Neuronal stem cell (in vitro differentiated cells): ENCODE data around the gene FMOD.
"Not testable (repeated sequence)": the region's sequence is repeated elsewhere in the genome, so short reads cannot be mapped to it uniquely, and the experiment has no call there.

Experiments
- DNase-seq: peaks from one replicate; pipeline ENCODE4 v3.0.0-alpha.2; 2013; ENCODE audit warnings: low spot score
- H2AFZ ChIP-seq: one replicate; pipeline ENCODE4 v1.6.1; 2013; ENCODE audit warnings: mild to moderate bottlenecking, low read length, inconsistent platforms
- H2AK5ac ChIP-seq: 2 replicates; pipeline ENCODE4 v1.6.1; 2013; ENCODE audit warnings: low read depth, mild to moderate bottlenecking, inconsistent platforms, low read length, moderate library complexity, mixed read lengths
- H2BK120ac ChIP-seq: 2 replicates; pipeline ENCODE4 v1.6.1; 2013; ENCODE audit warnings: low read depth, mild to moderate bottlenecking, inconsistent platforms, low read length, moderate library complexity, mixed read lengths
- H2BK12ac ChIP-seq: one replicate; pipeline ENCODE4 v1.6.1; 2013; ENCODE audit warnings: low read length, inconsistent platforms
- H2BK15ac ChIP-seq: 2 replicates; pipeline ENCODE4 v1.6.1; 2013; ENCODE audit warnings: mild to moderate bottlenecking, low read length, inconsistent platforms, mixed read lengths
- H2BK5ac ChIP-seq: one replicate; pipeline ENCODE4 v1.6.1; 2013; ENCODE audit warnings: inconsistent platforms, mild to moderate bottlenecking, low read length, moderate library complexity
- H3K14ac ChIP-seq: one replicate; pipeline ENCODE4 v1.6.1; 2013; ENCODE audit warnings: low read length, inconsistent platforms
- H3K18ac ChIP-seq: 2 replicates; pipeline ENCODE4 v1.6.1; 2013; ENCODE audit warnings: low read length, inconsistent platforms
- H3K23ac ChIP-seq: 2 replicates; pipeline ENCODE4 v1.6.1; 2013; ENCODE audit warnings: low read depth, mild to moderate bottlenecking, mixed read lengths, low read length, inconsistent platforms; ENCODE audit not compliant: poor library complexity
- H3K27ac ChIP-seq: replicated peaks from 3 replicates; pipeline ENCODE4 v1.5.1; 2013; ENCODE audit warnings: low read length, inconsistent platforms
- H3K27me3 ChIP-seq, 3 experiments: 2 replicates each; pipeline ENCODE4 v1.6.1; 2013; ENCODE audit warnings: low read length in 3 of 3, mild to moderate bottlenecking in 2 of 3, inconsistent platforms in 1 of 3, low read depth in 1 of 3, mixed read lengths in 1 of 3, moderate library complexity in 1 of 3; ENCODE audit not compliant: control insufficient read depth in 3 of 3, insufficient read depth in 3 of 3
- H3K36me3 ChIP-seq, 2 donors: replicated peaks in 1 of 2; 2 replicates each; pipeline ENCODE4 v1.6.1; 2013; ENCODE audit warnings: low read length in 2 of 2; ENCODE audit not compliant: control insufficient read depth in 2 of 2, insufficient read depth in 2 of 2
- H3K4ac ChIP-seq: 2 replicates; pipeline ENCODE4 v1.6.1; 2013; ENCODE audit warnings: inconsistent platforms, mild to moderate bottlenecking, low read length, moderate library complexity
- H3K4me1 ChIP-seq, 2 donors: 1 replicate in 1 of 2; 2 replicates in 1 of 2; pipeline ENCODE4 v1.6.1; 2013; ENCODE audit warnings: low read length in 2 of 2, low read depth in 1 of 2; ENCODE audit not compliant: control insufficient read depth in 2 of 2, insufficient read depth in 1 of 2
- H3K4me2 ChIP-seq: one replicate; pipeline ENCODE4 v1.6.1; 2013; ENCODE audit warnings: mild to moderate bottlenecking, low read length, inconsistent platforms; ENCODE audit not compliant: insufficient read depth, poor library complexity, severe bottlenecking
- H3K4me3 ChIP-seq, 2 donors: 2 replicates each; pipeline ENCODE4 v1.5.1; 2013; ENCODE audit warnings: low read length in 2 of 2, mild to moderate bottlenecking in 2 of 2, inconsistent platforms in 1 of 2, moderate library complexity in 1 of 2
- H3K79me1 ChIP-seq: one replicate; pipeline ENCODE4 v1.6.1; 2013; ENCODE audit warnings: low read depth, mild to moderate bottlenecking, inconsistent platforms, low read length, moderate library complexity
- H3K9ac ChIP-seq: one replicate; pipeline ENCODE4 v1.6.1; 2013; ENCODE audit warnings: mild to moderate bottlenecking, low read depth, low read length, inconsistent platforms; ENCODE audit not compliant: poor library complexity
- H3K9me3 ChIP-seq, 2 donors: replicated peaks in 1 of 2; 2 replicates each; pipeline versions ENCODE3 to v1.6.1; 2013; ENCODE audit warnings: low read length in 2 of 2, mild to moderate bottlenecking in 2 of 2, inconsistent platforms in 1 of 2, low read depth in 1 of 2, mixed read lengths in 1 of 2, moderate library complexity in 1 of 2; ENCODE audit not compliant: control insufficient read depth in 2 of 2, insufficient read depth in 1 of 2
- H4K8ac ChIP-seq: one replicate; pipeline ENCODE4 v1.6.1; 2013; ENCODE audit warnings: low read depth, mild to moderate bottlenecking, inconsistent platforms, low read length, moderate library complexity
- H4K91ac ChIP-seq: one replicate; pipeline ENCODE4 v1.6.1; 2013; ENCODE audit warnings: low read length, low read depth, mild to moderate bottlenecking, inconsistent platforms; ENCODE audit not compliant: poor library complexity
- WGBS, 2 donors: extraction: QIAGEN DNeasy Blood & Tissue Kit; methylation state at CpG; one replicate each; pipeline ENCODE4 v1.1.7; 2013; ENCODE audit warnings: missing lambda C conversion rate in 2 of 2, mixed read lengths in 1 of 2; ENCODE audit not compliant: insufficient read length in 2 of 2, insufficient replicate concordance in 1 of 2; ENCODE audit errors: extremely low coverage in 2 of 2; 5-methylcytosine and 5-hydroxymethylcytosine counted together

FMOD gene

DNA sequence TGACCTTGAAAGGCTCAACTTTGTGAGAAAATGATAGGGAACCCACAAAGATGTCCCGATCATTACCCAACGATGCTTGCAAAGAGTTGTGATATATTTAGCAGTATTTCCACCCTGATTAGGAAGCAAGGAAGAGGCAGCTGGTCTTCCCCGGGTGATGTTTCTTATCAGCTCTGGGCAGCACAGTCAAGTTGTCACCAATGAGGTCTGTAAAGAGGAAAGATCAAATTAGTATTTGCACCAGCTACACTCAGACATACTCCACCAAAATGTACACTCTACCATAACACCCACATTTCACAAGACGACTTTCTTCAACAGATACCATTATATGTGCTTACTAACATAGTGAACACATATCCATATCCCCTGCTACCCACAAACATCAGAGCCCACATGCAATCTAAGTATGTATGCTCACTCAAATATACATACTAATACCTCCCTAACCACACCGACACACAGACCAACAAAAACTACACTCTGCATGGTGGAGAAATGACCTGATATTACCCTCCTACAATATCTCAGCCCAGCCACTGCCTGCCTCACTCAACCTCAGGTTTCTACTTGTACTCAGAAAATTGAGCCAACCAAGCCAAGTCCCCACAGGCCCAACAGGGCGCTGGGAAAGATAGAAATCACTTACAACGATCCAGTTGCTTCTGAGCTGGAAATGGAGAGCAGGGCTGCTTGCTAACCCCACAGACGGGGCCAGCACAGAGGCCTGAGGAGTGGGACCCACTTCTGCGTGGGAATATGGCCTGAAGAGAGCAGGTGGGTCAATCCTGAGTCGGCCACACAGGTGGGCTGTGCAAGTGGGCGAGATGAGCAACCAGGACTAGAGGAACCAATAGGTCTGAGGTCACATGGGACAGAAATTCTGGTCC is 50.2 kb downstream of the FMOD start:
- Histone ChIP-seq H3K14ac (no peak overlapping the region), H3K18ac (no peak overlapping the region), H3K36me3 (no peaks in the 10 kb centered on the region), H4K91ac (no peak overlapping the region), H2BK15ac (no peak overlapping the region), H3K27me3 (peaks cover 0 to 59% (median 12%) of the 10 kb centered on the region in 3 experiments), H2BK120ac (no peak overlapping the region), H3K9ac (peak overlapping the region; percentile 9), H2AK5ac (no peak overlapping the region), H2BK5ac (no peak overlapping the region), H3K79me1 (peaks cover 4% of the 10 kb centered on the region), H3K4me1 (peaks cover 4 to 5% of the 10 kb centered on the region in 2 donors), H3K4me3 (no peak overlapping the region), H2AFZ (no peak overlapping the region), H4K8ac (no peak overlapping the region), H3K4ac (no peak overlapping the region), H2BK12ac (no peak overlapping the region), H3K4me2 (no peak overlapping the region), H3K27ac (no peak overlapping the region), H3K9me3 (no peaks in the 10 kb centered on the region), H3K23ac (no peak overlapping the region)
- 100% methylated on average over 1 of the region's 11 CpGs; no CpG with 5 or more reads in 1 of the 2 donors for WGBS, 2 donors
- no peak for DNase-seq

DNA sequence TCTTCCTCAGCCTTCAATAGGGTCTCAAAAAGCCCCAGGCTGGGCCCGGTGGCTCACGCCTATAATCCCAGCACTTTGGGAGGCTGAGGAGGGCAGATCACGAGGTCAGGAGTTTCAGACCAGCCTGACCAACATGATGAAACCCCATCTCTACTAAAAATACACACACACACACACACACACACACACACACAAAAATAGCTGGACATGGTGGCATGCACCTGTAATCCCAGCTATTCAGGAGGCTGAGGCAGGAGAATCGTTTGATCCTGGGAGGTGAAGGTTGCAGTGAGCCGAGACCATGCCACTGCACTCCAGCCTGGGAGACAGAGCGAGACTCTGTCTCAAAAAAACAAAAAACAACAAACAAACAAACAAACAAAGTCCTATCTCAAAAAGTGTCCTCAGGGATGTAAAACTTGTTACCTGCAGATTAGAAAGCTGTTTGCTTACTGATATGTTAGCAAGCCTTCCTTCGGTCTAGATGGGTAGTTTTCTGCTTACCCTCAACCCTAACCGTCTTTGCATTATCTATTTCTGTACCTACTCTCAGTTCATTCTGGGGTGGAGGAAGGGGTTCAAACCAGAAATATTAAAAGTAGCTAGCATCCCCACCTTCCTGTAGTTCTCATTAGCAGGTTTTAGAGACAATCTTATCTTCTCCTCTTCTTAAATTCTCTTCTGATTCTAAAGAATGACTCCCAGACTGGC is 51.0 kb downstream of the FMOD start:
- not testable (repeated sequence) for H2BK15ac ChIP-seq, H3K14ac ChIP-seq, H2AFZ ChIP-seq, H3K4me2 ChIP-seq, H3K27ac ChIP-seq, H3K4me3 ChIP-seq, DNase-seq, H2BK12ac ChIP-seq, H3K18ac ChIP-seq, H3K9ac ChIP-seq, H2BK120ac ChIP-seq, H3K79me1 ChIP-seq, H2AK5ac ChIP-seq, H3K23ac ChIP-seq, H3K9me3 ChIP-seq, H2BK5ac ChIP-seq, H4K8ac ChIP-seq, H4K91ac ChIP-seq, H3K4me1 ChIP-seq, H3K36me3 ChIP-seq, H3K4ac ChIP-seq
- peaks cover 0 to 67% (median 12%) of the 10 kb centered on the region in 3 experiments for H3K27me3 ChIP-seq
- no CpG with 5 or more reads among the region's 8 CpGs for WGBS, 2 donors

DNA sequence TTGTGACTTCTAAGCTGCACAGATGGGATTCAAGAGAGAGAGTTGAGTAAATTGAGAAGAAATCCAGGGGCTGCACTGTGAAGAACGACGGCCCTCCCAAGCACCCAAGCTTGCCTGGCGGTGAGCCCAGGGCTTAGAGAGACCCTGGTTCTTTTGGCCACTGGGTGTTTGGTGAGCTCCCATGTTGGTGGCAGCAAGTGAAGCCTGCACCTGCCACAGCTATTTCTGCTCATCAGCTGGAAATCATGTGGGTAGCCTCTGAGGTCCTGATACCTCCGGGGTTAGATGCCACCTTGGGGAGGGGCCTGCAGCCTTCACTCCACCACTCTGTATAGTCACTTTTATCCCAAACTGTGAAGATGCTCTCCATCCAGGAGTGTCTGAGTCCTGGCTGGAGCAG is 51.8 kb downstream of the FMOD start:
- H3K9me3 ChIP-seq = no peaks in the 10 kb centered on the region
- H3K23ac ChIP-seq = no peak overlapping the region
- no peak overlapping the region for H3K14ac ChIP-seq
- H2AFZ ChIP-seq = no peak overlapping the region
- no peak overlapping the region for H3K27ac ChIP-seq
- H2AK5ac ChIP-seq = no peak overlapping the region
- no CpG with 5 or more reads among the region's 4 CpGs for WGBS, 2 donors
- H2BK12ac ChIP-seq = no peak overlapping the region
- DNase-seq = no peak
- no peaks in the 10 kb centered on the region for H3K79me1 ChIP-seq
- no peak overlapping the region for H4K8ac ChIP-seq
- no peak overlapping the region for H2BK15ac ChIP-seq
- no peak overlapping the region for H3K4me3 ChIP-seq
- H3K4me2 ChIP-seq = no peak overlapping the region
- H2BK120ac ChIP-seq = no peak overlapping the region
- H2BK5ac ChIP-seq = no peak overlapping the region
- H3K27me3 ChIP-seq = peaks cover 0 to 60% (median 8%) of the 10 kb centered on the region in 3 experiments
- no peak overlapping the region for H3K4ac ChIP-seq
- H3K9ac ChIP-seq = no peak overlapping the region
- peaks cover 0 to 1% of the 10 kb centered on the region in 2 donors for H3K4me1 ChIP-seq
- H3K18ac ChIP-seq = no peak overlapping the region
- H3K36me3 ChIP-seq = no peaks in the 10 kb centered on the region
- no peak overlapping the region for H4K91ac ChIP-seq

DNA sequence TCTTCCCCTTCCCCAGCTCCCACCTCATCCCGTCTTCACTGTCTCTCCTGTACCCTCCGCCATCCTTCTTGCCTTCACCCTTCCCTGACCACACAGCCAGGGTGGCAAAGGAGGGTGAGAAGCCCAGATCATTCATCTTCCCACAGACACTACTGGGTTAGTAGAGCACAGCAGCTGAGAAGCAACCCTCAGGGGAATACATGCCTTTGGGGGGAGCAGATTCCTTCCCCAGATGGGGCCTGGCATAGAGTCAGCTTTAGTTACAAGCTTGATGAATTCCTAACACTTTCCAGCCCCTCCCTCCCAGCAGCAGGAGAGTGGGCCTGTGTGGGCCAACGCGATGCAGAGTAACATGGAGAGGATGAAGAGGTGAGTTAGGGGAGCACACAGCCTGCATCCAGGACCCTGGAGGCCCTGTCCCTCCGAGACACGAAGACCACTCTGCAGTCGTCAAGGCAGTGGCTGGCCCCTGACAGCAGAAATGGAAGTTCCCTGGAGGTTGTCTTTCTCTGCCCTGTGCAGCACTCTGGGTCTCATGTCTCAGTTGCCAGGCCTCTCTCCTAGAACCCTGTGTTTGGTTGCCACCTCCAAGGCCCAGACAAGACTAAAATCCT is 54.4 kb downstream of the FMOD start:
- Histone ChIP-seq H3K4me2 (no peak overlapping the region), H3K18ac (peak overlapping the region; percentile 90), H2BK15ac (peak overlapping the region; percentile 62), H3K23ac (no peak overlapping the region), H3K27ac (no peak overlapping the region), H3K14ac (peak overlapping the region; percentile 17), H4K91ac (no peak overlapping the region), H3K4ac (no peak overlapping the region), H3K9ac (peak overlapping the region; percentile 39), H4K8ac (no peak overlapping the region), H3K4me1 (peaks cover 0 to 1% of the 10 kb centered on the region in 2 donors), H3K9me3 (no peaks in the 10 kb centered on the region), H2AFZ (no peak overlapping the region), H2BK12ac (no peak overlapping the region), H3K4me3 (no peak overlapping the region), H2AK5ac (peak overlapping the region; percentile 23), H3K79me1 (no peaks in the 10 kb centered on the region), H3K36me3 (no peaks in the 10 kb centered on the region), H2BK120ac (no peak overlapping the region), H3K27me3 (peaks cover 0 to 46% (median 2%) of the 10 kb centered on the region in 3 experiments), H2BK5ac (no peak overlapping the region)
- no CpG with 5 or more reads among the region's 7 CpGs for WGBS, 2 donors
- DNase-seq = no peak
